HCT116 (cell line): ENCODE data around the gene RAB11A.

ENCODE experiments used
- CBX3 ChIP-seq: IDR thresholded peaks from 2 replicates; pipeline ENCODE4 v1.6.1; 2012; ENCODE audit warnings: low read depth
- JUND ChIP-seq: IDR thresholded peaks from 2 replicates; pipeline ENCODE4 v1.6.1; 2012
- ZFX ChIP-seq: fragments of 450-650 bp; IDR thresholded peaks from 2 replicates; pipeline ENCODE4 v1.6.1; 2017
- TF ChIP-seq, protein P1 (sequence below), 3 experiments: fragments of 200-600 bp in 1 of 3; sonication (generic) in 1 of 3; IDR thresholded peaks in 2 of 3; conservative IDR thresholded peaks in 1 of 3; 2 replicates each; pipeline ENCODE4 v1.5.1; 2012 to 2017; ENCODE audit warnings: low read depth in 2 of 3, low read length in 2 of 3, antibody characterized with exemption in 1 of 3, borderline replicate concordance in 1 of 3, control low read depth in 1 of 3, mild to moderate bottlenecking in 1 of 3, mixed read lengths in 1 of 3, mixed run types in 1 of 3, moderate library complexity in 1 of 3; ENCODE audit not compliant: insufficient read depth in 1 of 3
- TF ChIP-seq, protein P2 (sequence below): IDR thresholded peaks from 2 replicates; pipeline ENCODE4 v1.6.1; 2012; ENCODE audit warnings: low read depth

DNA sequence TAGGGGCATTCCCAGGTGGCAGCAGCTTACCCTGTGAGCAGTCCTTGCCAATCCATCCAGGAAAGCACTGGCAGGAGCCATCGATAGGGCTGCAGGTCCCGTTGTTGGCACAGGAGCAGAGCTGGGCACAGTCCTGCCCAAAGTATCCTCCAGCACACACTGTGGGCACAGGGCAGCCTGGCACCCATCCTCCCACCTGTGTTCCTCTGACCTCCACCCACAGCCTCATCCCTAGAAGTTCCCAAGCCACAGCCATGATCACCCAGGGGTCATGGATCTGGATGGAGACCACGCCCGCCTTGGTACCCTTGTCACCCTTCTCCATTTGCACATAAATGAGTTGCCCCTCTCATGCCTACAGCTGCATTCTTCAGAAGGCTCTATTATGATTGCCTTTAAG lies 48.6 kb downstream of the RAB11A start:
- TF ChIP-seq, protein P1, sequence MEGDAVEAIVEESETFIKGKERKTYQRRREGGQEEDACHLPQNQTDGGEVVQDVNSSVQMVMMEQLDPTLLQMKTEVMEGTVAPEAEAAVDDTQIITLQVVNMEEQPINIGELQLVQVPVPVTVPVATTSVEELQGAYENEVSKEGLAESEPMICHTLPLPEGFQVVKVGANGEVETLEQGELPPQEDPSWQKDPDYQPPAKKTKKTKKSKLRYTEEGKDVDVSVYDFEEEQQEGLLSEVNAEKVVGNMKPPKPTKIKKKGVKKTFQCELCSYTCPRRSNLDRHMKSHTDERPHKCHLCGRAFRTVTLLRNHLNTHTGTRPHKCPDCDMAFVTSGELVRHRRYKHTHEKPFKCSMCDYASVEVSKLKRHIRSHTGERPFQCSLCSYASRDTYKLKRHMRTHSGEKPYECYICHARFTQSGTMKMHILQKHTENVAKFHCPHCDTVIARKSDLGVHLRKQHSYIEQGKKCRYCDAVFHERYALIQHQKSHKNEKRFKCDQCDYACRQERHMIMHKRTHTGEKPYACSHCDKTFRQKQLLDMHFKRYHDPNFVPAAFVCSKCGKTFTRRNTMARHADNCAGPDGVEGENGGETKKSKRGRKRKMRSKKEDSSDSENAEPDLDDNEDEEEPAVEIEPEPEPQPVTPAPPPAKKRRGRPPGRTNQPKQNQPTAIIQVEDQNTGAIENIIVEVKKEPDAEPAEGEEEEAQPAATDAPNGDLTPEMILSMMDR (IDR thresholded peaks at IDR 0.05 in 2 of 3, conservative IDR thresholded peaks at IDR 0.05 in 1 of 3; ENCODE audit: borderline replicate concordance in 1 of 3, insufficient read depth in 1 of 3, low read depth in 2 of 3, low read length in 2 of 3), result no peak
- TF ChIP-seq CBX3, result no peak
- TF ChIP-seq, protein P2, sequence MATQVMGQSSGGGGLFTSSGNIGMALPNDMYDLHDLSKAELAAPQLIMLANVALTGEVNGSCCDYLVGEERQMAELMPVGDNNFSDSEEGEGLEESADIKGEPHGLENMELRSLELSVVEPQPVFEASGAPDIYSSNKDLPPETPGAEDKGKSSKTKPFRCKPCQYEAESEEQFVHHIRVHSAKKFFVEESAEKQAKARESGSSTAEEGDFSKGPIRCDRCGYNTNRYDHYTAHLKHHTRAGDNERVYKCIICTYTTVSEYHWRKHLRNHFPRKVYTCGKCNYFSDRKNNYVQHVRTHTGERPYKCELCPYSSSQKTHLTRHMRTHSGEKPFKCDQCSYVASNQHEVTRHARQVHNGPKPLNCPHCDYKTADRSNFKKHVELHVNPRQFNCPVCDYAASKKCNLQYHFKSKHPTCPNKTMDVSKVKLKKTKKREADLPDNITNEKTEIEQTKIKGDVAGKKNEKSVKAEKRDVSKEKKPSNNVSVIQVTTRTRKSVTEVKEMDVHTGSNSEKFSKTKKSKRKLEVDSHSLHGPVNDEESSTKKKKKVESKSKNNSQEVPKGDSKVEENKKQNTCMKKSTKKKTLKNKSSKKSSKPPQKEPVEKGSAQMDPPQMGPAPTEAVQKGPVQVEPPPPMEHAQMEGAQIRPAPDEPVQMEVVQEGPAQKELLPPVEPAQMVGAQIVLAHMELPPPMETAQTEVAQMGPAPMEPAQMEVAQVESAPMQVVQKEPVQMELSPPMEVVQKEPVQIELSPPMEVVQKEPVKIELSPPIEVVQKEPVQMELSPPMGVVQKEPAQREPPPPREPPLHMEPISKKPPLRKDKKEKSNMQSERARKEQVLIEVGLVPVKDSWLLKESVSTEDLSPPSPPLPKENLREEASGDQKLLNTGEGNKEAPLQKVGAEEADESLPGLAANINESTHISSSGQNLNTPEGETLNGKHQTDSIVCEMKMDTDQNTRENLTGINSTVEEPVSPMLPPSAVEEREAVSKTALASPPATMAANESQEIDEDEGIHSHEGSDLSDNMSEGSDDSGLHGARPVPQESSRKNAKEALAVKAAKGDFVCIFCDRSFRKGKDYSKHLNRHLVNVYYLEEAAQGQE, result no peak
- no peak for TF ChIP-seq JUND
- TF ChIP-seq ZFX, result no peak
